Measurements from ENCODE around the gene PEX13.

DNA sequence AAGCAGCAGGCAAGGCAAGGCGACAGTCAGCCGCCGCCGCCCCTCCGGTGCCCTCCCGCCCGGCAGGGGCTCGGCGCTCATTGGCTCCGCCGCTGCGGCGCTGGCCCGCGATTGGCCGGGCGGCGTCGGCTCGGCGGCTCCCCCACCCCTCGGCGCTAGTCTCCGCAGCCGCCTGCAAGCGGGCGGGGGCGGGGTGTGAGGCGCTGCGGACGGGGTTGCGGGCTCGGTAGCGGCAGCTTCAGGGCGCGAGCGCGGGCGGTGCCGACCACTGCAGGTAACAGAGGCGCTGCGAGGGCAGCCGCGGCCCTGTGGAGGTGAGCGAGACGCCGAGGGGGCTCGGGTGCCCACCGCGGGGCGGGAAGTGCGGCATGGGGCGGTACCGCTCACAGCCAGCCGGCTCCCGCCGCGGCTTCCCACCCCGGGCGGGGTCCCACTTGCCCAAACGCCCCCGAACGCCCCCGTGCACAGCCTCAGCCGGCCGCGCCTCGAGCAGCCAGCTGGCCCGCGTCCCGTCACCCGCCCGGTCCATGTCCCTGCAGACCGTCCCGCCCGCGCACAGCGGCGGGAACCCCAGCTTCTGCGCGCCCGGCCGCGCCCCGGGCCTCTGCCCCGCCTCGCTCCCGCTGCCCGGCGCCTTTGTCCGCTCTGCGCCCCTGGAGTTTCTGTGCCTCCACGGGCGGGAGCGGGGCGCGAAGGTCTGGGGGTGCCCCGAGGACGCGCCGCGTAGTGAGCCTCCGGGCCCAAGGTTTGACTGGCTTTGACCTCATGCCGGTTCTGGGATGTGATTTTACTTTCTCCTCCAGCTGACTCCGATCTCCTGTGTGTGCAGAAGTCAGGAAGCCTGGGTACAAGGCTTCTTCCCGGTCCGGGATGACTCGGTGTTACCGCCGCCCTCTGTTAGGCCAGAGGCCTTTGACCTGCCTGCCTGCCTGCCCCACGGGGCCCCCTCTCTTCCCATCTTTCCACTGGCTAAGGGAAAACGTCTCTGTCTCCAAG lies 48.5 kb downstream of the PEX13 start, which contains the start of gene SANBR:
- no peak for TF ChIP-seq SPI1 (IDR thresholded peaks at IDR 0.05; ENCODE audit: borderline replicate concordance, insufficient read depth, low read depth, low read length)
- no peak for TF ChIP-seq SUZ12 (IDR thresholded peaks at IDR 0.05; ENCODE audit: unreplicated experiment)
- TF ChIP-seq SMC3 (IDR thresholded peaks at IDR 0.05; ENCODE audit: borderline replicate concordance, low read length), result no peak
- TF ChIP-seq ETV6 (conservative IDR thresholded peaks at IDR 0.05 in 1 of 2, IDR thresholded peaks at IDR 0.05 in 1 of 2; ENCODE audit: borderline replicate concordance in 1 of 2, low read depth in 1 of 2), result no peak
- TF ChIP-seq, protein P1, sequence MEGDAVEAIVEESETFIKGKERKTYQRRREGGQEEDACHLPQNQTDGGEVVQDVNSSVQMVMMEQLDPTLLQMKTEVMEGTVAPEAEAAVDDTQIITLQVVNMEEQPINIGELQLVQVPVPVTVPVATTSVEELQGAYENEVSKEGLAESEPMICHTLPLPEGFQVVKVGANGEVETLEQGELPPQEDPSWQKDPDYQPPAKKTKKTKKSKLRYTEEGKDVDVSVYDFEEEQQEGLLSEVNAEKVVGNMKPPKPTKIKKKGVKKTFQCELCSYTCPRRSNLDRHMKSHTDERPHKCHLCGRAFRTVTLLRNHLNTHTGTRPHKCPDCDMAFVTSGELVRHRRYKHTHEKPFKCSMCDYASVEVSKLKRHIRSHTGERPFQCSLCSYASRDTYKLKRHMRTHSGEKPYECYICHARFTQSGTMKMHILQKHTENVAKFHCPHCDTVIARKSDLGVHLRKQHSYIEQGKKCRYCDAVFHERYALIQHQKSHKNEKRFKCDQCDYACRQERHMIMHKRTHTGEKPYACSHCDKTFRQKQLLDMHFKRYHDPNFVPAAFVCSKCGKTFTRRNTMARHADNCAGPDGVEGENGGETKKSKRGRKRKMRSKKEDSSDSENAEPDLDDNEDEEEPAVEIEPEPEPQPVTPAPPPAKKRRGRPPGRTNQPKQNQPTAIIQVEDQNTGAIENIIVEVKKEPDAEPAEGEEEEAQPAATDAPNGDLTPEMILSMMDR (IDR thresholded peaks at IDR 0.05 in 2 of 3, conservative IDR thresholded peaks at IDR 0.05 in 1 of 3; ENCODE audit: control insufficient read depth in 2 of 3, extremely low read depth in 1 of 3, insufficient read depth in 1 of 3, low read depth in 3 of 3, low read length in 3 of 3), result no peak
- TF ChIP-seq EZH2 (IDR thresholded peaks at IDR 0.05; ENCODE audit: borderline replicate concordance, control insufficient read depth, low read depth, low read length), result no peak
- TF ChIP-seq, protein P2, sequence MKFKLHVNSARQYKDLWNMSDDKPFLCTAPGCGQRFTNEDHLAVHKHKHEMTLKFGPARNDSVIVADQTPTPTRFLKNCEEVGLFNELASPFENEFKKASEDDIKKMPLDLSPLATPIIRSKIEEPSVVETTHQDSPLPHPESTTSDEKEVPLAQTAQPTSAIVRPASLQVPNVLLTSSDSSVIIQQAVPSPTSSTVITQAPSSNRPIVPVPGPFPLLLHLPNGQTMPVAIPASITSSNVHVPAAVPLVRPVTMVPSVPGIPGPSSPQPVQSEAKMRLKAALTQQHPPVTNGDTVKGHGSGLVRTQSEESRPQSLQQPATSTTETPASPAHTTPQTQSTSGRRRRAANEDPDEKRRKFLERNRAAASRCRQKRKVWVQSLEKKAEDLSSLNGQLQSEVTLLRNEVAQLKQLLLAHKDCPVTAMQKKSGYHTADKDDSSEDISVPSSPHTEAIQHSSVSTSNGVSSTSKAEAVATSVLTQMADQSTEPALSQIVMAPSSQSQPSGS (IDR thresholded peaks at IDR 0.05; ENCODE audit: low read length), result no peak
- no peak for TF ChIP-seq TCF12 (IDR thresholded peaks at IDR 0.05; ENCODE audit: low read depth, low read length)
- no peak for TF ChIP-seq CEBPB (IDR thresholded peaks at IDR 0.05; ENCODE audit: borderline replicate concordance in 1 of 2, low read depth in 2 of 2, low read length in 2 of 2)
- no peak; the same call in 1 of the 2 replicates for TF ChIP-seq MAX (IDR thresholded peaks at IDR 0.05; ENCODE audit: low read depth, low read length)
- peak; percentile 6; the same call in 1 of the 2 replicates for TF ChIP-seq YY1 (IDR thresholded peaks at IDR 0.05; ENCODE audit: low read depth, low read length)
- TF ChIP-seq SREBF2 (IDR thresholded peaks at IDR 0.05; ENCODE audit: low read length), result no peak
- 0 out of 2 replicates have a peak, but pooled peaks have one; percentile 5 for TF ChIP-seq TAF1 (IDR thresholded peaks at IDR 0.05; ENCODE audit: borderline replicate concordance, low read depth, low read length)
- no peak for TF ChIP-seq POLR2AphosphoS5 (IDR thresholded peaks at IDR 0.05; ENCODE audit: low read length)

Measured in GM12878 (cell line).